ENCODE results near the gene ZNF441. TPM values are rescaled to one million over a fixed set of nuclear protein-coding genes. Genes with fewer than 3 reads are reported as not detected.

Gene ZNF441
- total RNA-seq, 1 experiment from 2014 or later = 1.8 TPM

- TF ChIP-seq ZNF263 (CRISPR knock-in tag; IDR thresholded peaks at IDR 0.05; ENCODE audit: low read depth) (no peak), RORB (CRISPR knock-in tag; IDR thresholded peaks at IDR 0.05) (no peak), FOXK1 (CRISPR knock-in tag; IDR thresholded peaks at IDR 0.05) (no peak), USF1 (CRISPR knock-in tag; IDR thresholded peaks at IDR 0.05) (no peak), E2F4 (CRISPR knock-in tag; IDR thresholded peaks at IDR 0.05; ENCODE audit: borderline replicate concordance, low read depth) (no peak), PRDM15 (CRISPR knock-in tag; IDR thresholded peaks at IDR 0.05) (no peak), NFATC4 (CRISPR knock-in tag; IDR thresholded peaks at IDR 0.05) (no peak)
- CTCF ChIA-PET = no interaction called here
- peaks cover 47% of the 10 kb centered on the region for H3K9me3 Mint-ChIP-seq
Observed at GRCh38 chr19:11783767-11784166, 17.0 kb downstream of the ZNF441 start.

GRCh38 chr19:11784356-11784755 lies 17.6 kb downstream of the ZNF441 start:
- POLR2A ChIA-PET = no interaction called here
- ATAC-seq = no peak
- DNase-seq (ENCODE audit: low spot score) = no peak
- CTCF ChIA-PET = no interaction called here
- no peaks in the 10 kb centered on the region for H3K4me1 Mint-ChIP-seq
- H3K9me3 Mint-ChIP-seq = peaks cover 51% of the 10 kb centered on the region
- peaks cover 25% of the 10 kb centered on the region for H3K36me3 Mint-ChIP-seq
- peaks cover 31% of the 10 kb centered on the region for H3K27me3 Mint-ChIP-seq (ENCODE audit: low read depth)
- no peak overlapping the region for H3K4me3 Mint-ChIP-seq
- TF ChIP-seq ATF6 (CRISPR knock-in tag; IDR thresholded peaks at IDR 0.05) (no peak), GTF2I (CRISPR knock-in tag; conservative IDR thresholded peaks at IDR 0.05) (no peak), ZNF671 (CRISPR knock-in tag; IDR thresholded peaks at IDR 0.05) (no peak), FOXP4 (CRISPR knock-in tag; IDR thresholded peaks at IDR 0.05) (no peak), TP53 (CRISPR knock-in tag; IDR thresholded peaks at IDR 0.05) (no peak), NFE2L1 (CRISPR knock-in tag; IDR thresholded peaks at IDR 0.05) (no peak), SMAD4 (CRISPR knock-in tag; IDR thresholded peaks at IDR 0.05) (no peak), E2F4 (CRISPR knock-in tag; IDR thresholded peaks at IDR 0.05; ENCODE audit: borderline replicate concordance, low read depth) (no peak)
- H3K27ac Mint-ChIP-seq = no peak overlapping the region

More at GRCh38 chr19:11783767-11784166, 17.0 kb downstream of the ZNF441 start:
- Mint-ChIP-seq H3K4me1 (peaks cover 2% of the 10 kb centered on the region; the same call in 1 of the 2 replicates), H3K4me3 (no peak overlapping the region), H3K36me3 (peaks cover 30% of the 10 kb centered on the region), H3K27ac (no peak overlapping the region), H3K27me3 (ENCODE audit: low read depth) (peaks cover 25% of the 10 kb centered on the region)
- POLR2A ChIA-PET = no interaction called here
- ATAC-seq (no peak), DNase-seq (ENCODE audit: low spot score) (no peak)
